Stimulated activated CD8-positive, alpha-beta memory T cell treated with anti-CD3 and anti-CD28 coated beads, Interleukin-4, amount 100 ng/mL, for 48 hours (primary cell): ENCODE results near the gene NAB2.
"Not testable (repeated sequence)": the region's sequence is repeated elsewhere in the genome, so short reads cannot be mapped to it uniquely, and the experiment has no call there.

Experiments used
- DNase-seq: peaks from one replicate; pipeline ENCODE4 v3.0.0-alpha.2; 2020

The NAB2 gene

GRCh38 chr12:57069523-57069922 lies 19.4 kb upstream of the NAB2 start:
- peak; percentile 68 for DNase-seq

GRCh38 chr12:57072661-57073060 lies 16.3 kb upstream of the NAB2 start:
- no peak for DNase-seq

- DNase-seq: not testable (repeated sequence)
Observed at GRCh38 chr12:57073566-57074450, 15.1 kb upstream of the NAB2 start.

GRCh38 chr12:57078519-57079404 lies 10.2 kb upstream of the NAB2 start, which contains the start of gene NEMP1:
NEMP1 (minus strand) TSS chr12:57078791; CDS start chr12:57078745, 46 bp downstream.
- peak; percentile 93 for DNase-seq

- no peak for DNase-seq
Observed at GRCh38 chr12:57079821-57080220, 9.1 kb upstream of the NAB2 start.

GRCh38 chr12:57080855-57081254 lies 8.1 kb upstream of the NAB2 start:
- no peak for DNase-seq

- peak; percentile 73 for DNase-seq
Observed at GRCh38 chr12:57085999-57086492, 2.9 kb upstream of the NAB2 start.

GRCh38 chr12:57086493-57087009 lies 2.4 kb upstream of the NAB2 start:
- DNase-seq: peak; percentile 73

GRCh38 chr12:57087010-57087690 lies 1.8 kb upstream of the NAB2 start:
- DNase-seq: peak; percentile 97

GRCh38 chr12:57087691-57088353 lies 1.1 kb upstream of the NAB2 start:
- DNase-seq: peak; percentile 90

GRCh38 chr12:57089271-57090245 lies 644 bp downstream of the NAB2 start:
- DNase-seq: peak; percentile 72

- no peak for DNase-seq
Observed at GRCh38 chr12:57090490-57090889, 1.6 kb downstream of the NAB2 start.

GRCh38 chr12:57090924-57091637 lies 2.2 kb downstream of the NAB2 start:
- no peak for DNase-seq

- no peak for DNase-seq
Observed at GRCh38 chr12:57091638-57092528, 3.0 kb downstream of the NAB2 start.

GRCh38 chr12:57092529-57092862 lies 3.6 kb downstream of the NAB2 start:
- DNase-seq: no peak

GRCh38 chr12:57092876-57093414 lies 4.0 kb downstream of the NAB2 start:
- no peak for DNase-seq

GRCh38 chr12:57093415-57094207 lies 4.7 kb downstream of the NAB2 start:
- DNase-seq: peak; percentile 86
